Glutamatergic neuron (in vitro differentiated cells): Measurements from ENCODE around the gene RGL1. TPM values are rescaled to one million over a fixed set of nuclear protein-coding genes. Genes with fewer than 3 reads are reported as not detected.

Experiments used
- DNase-seq: peaks from one replicate; pipeline ENCODE4 v3.0.0; 2022
- H3K27ac Mint-ChIP-seq: one replicate; pipeline ENCODE4 v1.8.0; 2020; ENCODE audit warnings: mild to moderate bottlenecking, mixed read lengths, inconsistent platforms; ENCODE audit not compliant: unreplicated experiment
- H3K27me3 Mint-ChIP-seq: one replicate; pipeline ENCODE4 v1.8.0; 2020; ENCODE audit warnings: mild to moderate bottlenecking, moderate library complexity, mixed read lengths, inconsistent platforms; ENCODE audit not compliant: unreplicated experiment
- H3K36me3 Mint-ChIP-seq: one replicate; pipeline ENCODE4 v1.8.0; 2020; ENCODE audit warnings: mild to moderate bottlenecking, mixed read lengths, inconsistent platforms; ENCODE audit not compliant: unreplicated experiment
- H3K4me1 Mint-ChIP-seq: one replicate; pipeline ENCODE4 v1.8.0; 2020; ENCODE audit warnings: mild to moderate bottlenecking, low read depth, mixed read lengths, inconsistent platforms; ENCODE audit not compliant: unreplicated experiment
- H3K4me3 Mint-ChIP-seq: one replicate; pipeline ENCODE4 v1.8.0; 2020; ENCODE audit warnings: mild to moderate bottlenecking, mixed read lengths, inconsistent platforms; ENCODE audit not compliant: unreplicated experiment
- H3K9me3 Mint-ChIP-seq: one replicate; pipeline ENCODE4 v1.8.0; 2020; ENCODE audit warnings: mild to moderate bottlenecking, moderate library complexity, mixed read lengths, inconsistent platforms; ENCODE audit not compliant: unreplicated experiment
- CTCF ChIP-seq: fragments of 200-600 bp; sonication (generic); IDR thresholded peaks from one replicate; pipeline ENCODE4 v1.5.0; 2021; ENCODE audit not compliant: partially characterized antibody, unreplicated experiment
- total RNA-seq: library from RNA; stranded (reverse); fragmentation: NEBNext Ultra II Directional; extraction: Animal tissue kit (Norgen Biotek cat#: 25700); gene quantifications from one replicate; pipeline ENCODE4 v1.2.1, GENCODE V29; 2021; ENCODE audit not compliant: unreplicated experiment

RGL1 gene
- total RNA-seq, 1 donor from 2014 or later, result 4.9 TPM

GRCh38 chr1:183953031-183953430 is 148.1 kb downstream of the RGL1 start:
- no peak overlapping the region for H3K27ac Mint-ChIP-seq
- no peak for DNase-seq
- H3K9me3 Mint-ChIP-seq, result no peaks in the 10 kb centered on the region
- H3K4me1 Mint-ChIP-seq, result no peaks in the 10 kb centered on the region
- no peaks in the 10 kb centered on the region for H3K27me3 Mint-ChIP-seq
- no peak overlapping the region for H3K4me3 Mint-ChIP-seq
- peaks cover 6% of the 10 kb centered on the region for H3K36me3 Mint-ChIP-seq
- no peak for TF ChIP-seq CTCF

GRCh38 chr1:183954496-183954895 is 149.6 kb downstream of the RGL1 start:
- Mint-ChIP-seq H3K27ac (no peak overlapping the region), H3K36me3 (no peaks in the 10 kb centered on the region), H3K9me3 (no peaks in the 10 kb centered on the region), H3K4me3 (no peak overlapping the region), H3K27me3 (no peaks in the 10 kb centered on the region), H3K4me1 (no peaks in the 10 kb centered on the region)
- no peak for DNase-seq
- TF ChIP-seq CTCF, result no peak

- TF ChIP-seq CTCF, result no peak
- Mint-ChIP-seq H3K9me3 (no peaks in the 10 kb centered on the region), H3K4me1 (no peaks in the 10 kb centered on the region), H3K36me3 (no peaks in the 10 kb centered on the region), H3K4me3 (no peak overlapping the region), H3K27me3 (no peaks in the 10 kb centered on the region), H3K27ac (no peak overlapping the region)
- no peak for DNase-seq
These were observed 151.8 kb downstream of the RGL1 start for GRCh38 chr1:183956559-183957188.

- no peak for TF ChIP-seq CTCF
- no peak for DNase-seq
- no peaks in the 10 kb centered on the region for H3K27me3 Mint-ChIP-seq
- no peaks in the 10 kb centered on the region for H3K4me1 Mint-ChIP-seq
- no peaks in the 10 kb centered on the region for H3K36me3 Mint-ChIP-seq
- H3K4me3 Mint-ChIP-seq, result no peak overlapping the region
- H3K9me3 Mint-ChIP-seq, result no peaks in the 10 kb centered on the region
- no peak overlapping the region for H3K27ac Mint-ChIP-seq
These were observed 152.4 kb downstream of the RGL1 start for GRCh38 chr1:183957216-183957830.

- H3K4me1 Mint-ChIP-seq, result no peaks in the 10 kb centered on the region
- no peak overlapping the region for H3K4me3 Mint-ChIP-seq
- TF ChIP-seq CTCF, result no peak
- no peak for DNase-seq
- peaks cover 2% of the 10 kb centered on the region for H3K27me3 Mint-ChIP-seq
- H3K27ac Mint-ChIP-seq, result no peak overlapping the region
- H3K36me3 Mint-ChIP-seq, result no peaks in the 10 kb centered on the region
- no peaks in the 10 kb centered on the region for H3K9me3 Mint-ChIP-seq
These were observed 154.0 kb downstream of the RGL1 start for GRCh38 chr1:183958958-183959357.
